ENCODE measurements around the gene PRSS58. TPM values are rescaled to one million over a fixed set of nuclear protein-coding genes. Genes with fewer than 3 reads are reported as not detected.

Gene PRSS58, protein sequence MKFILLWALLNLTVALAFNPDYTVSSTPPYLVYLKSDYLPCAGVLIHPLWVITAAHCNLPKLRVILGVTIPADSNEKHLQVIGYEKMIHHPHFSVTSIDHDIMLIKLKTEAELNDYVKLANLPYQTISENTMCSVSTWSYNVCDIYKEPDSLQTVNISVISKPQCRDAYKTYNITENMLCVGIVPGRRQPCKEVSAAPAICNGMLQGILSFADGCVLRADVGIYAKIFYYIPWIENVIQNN
- not detected for total RNA-seq

DNA sequence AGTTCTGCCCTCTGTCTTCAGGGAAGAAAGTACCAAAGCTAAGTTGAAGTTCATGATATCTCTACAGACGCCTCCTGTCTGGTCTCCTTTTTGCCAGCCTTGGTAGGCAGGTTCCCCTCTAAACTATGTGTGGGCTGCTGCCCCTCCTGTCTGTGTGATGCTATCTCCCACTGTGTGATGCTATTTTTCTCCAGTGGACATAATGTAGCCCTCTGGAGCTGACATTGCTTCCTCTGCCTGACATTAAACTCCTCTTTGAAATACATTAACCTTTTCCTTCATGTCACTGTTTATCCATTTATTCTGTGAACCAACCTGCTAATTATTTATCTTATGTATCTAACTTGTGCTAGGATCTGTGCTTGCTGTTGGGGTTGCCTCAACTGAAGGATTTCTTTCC is at the start of gene PRSS58:
Gene PRSS58, minus strand, starts transcription at position 101 of the 400 bp plus-strand sequence. CDS start 351 bp downstream, outside the sequence.
- DNase-seq (ENCODE audit: low spot score in 2 of 2), result no peak
- intact Hi-C loops (cut with DNase I; ENCODE audit: low total_unique reads), result no loop called here

DNA sequence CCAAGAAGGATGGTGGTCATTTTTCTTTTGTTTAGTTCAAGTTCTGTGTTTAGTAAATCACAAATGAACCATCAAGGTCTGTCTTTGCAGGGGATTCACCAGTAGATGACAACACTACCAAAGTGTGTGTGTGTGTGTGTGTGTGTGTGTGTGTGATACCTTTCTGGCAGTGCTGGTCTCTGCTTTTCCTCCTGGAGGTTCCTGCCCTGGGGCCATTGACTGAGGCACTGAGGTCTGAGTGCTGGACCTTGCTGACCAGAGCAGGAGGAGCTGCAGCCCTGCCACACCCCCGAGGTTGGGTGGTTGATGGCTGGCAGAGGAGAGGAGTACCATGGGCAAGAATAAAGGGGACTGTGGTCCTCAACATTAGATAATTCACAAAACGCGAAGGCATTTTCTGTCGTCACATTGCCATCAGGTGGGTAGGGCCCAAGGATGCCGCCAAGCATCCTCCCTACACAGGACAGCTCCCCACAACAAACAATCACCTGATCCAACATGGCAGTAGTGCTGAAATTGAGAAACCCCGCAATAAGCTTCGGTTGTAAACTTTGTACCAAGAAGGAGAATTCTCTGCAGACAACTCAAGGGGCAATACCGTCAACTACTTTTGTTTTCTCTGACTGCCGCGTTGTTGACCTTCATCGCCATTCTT is 49.5 kb upstream of the PRSS58 start:
- Histone ChIP-seq H3K27me3 (no peaks in the 10 kb centered on the region), H3K4me1 (no peaks in the 10 kb centered on the region), H3K4me3 (no peak overlapping the region), H3K36me3 (no peaks in the 10 kb centered on the region), H3K9me3 (no peaks in the 10 kb centered on the region), H3K27ac (no peak overlapping the region)
- no peak for DNase-seq (ENCODE audit: low spot score in 2 of 2)
- intact Hi-C loops (cut with DNase I; ENCODE audit: low total_unique reads), result no loop called here
- TF ChIP-seq POLR2AphosphoS5 (IDR thresholded peaks at IDR 0.05) (no peak), POLR2A (IDR thresholded peaks at IDR 0.05) (no peak)
- TF ChIP-seq, protein P1, sequence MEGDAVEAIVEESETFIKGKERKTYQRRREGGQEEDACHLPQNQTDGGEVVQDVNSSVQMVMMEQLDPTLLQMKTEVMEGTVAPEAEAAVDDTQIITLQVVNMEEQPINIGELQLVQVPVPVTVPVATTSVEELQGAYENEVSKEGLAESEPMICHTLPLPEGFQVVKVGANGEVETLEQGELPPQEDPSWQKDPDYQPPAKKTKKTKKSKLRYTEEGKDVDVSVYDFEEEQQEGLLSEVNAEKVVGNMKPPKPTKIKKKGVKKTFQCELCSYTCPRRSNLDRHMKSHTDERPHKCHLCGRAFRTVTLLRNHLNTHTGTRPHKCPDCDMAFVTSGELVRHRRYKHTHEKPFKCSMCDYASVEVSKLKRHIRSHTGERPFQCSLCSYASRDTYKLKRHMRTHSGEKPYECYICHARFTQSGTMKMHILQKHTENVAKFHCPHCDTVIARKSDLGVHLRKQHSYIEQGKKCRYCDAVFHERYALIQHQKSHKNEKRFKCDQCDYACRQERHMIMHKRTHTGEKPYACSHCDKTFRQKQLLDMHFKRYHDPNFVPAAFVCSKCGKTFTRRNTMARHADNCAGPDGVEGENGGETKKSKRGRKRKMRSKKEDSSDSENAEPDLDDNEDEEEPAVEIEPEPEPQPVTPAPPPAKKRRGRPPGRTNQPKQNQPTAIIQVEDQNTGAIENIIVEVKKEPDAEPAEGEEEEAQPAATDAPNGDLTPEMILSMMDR (IDR thresholded peaks at IDR 0.05), result no peak

More for the DNA sequence above, at the start of gene PRSS58:
- H3K27ac ChIP-seq, result no peak within 1 kb of the TSS
- H3K9me3 ChIP-seq, result peaks cover 0 to 15% of the 10 kb centered on the region in 2 donors
- H3K27me3 ChIP-seq, result no peaks in the 10 kb centered on the region
- no peaks in the 10 kb centered on the region for H3K36me3 ChIP-seq
- H3K4me3 ChIP-seq, result no peak within 1 kb of the TSS
- TF ChIP-seq POLR2AphosphoS5 (IDR thresholded peaks at IDR 0.05), result no peak
- no peak for TF ChIP-seq POLR2A (IDR thresholded peaks at IDR 0.05)
- TF ChIP-seq, protein P1 (IDR thresholded peaks at IDR 0.05), result no peak
- no peaks in the 10 kb centered on the region for H3K4me1 ChIP-seq

GRCh38 chr7:142303650-142304049 is 45.8 kb upstream of the PRSS58 start:
- Histone ChIP-seq H3K9me3 (no peaks in the 10 kb centered on the region), H3K27ac (no peak overlapping the region)
- intact Hi-C loops (cut with DNase I; ENCODE audit: low total_unique reads), result no loop called here

GRCh38 chr7:142301923-142302550 is 44.2 kb upstream of the PRSS58 start:
- TF ChIP-seq POLR2A (IDR thresholded peaks at IDR 0.05), result no peak
- no peak for TF ChIP-seq POLR2AphosphoS5 (IDR thresholded peaks at IDR 0.05)
- TF ChIP-seq, protein P1 (IDR thresholded peaks at IDR 0.05), result peak in 1 of 3 donors; percentile 11
- Histone ChIP-seq H3K36me3 (no peaks in the 10 kb centered on the region), H3K4me3 (no peak overlapping the region), H3K9me3 (no peaks in the 10 kb centered on the region), H3K27ac (no peak overlapping the region), H3K27me3 (peaks cover 0 to 8% of the 10 kb centered on the region in 2 donors), H3K4me1 (no peaks in the 10 kb centered on the region)
- intact Hi-C loops (cut with DNase I; ENCODE audit: low total_unique reads), result no loop called here
- no peak for DNase-seq (ENCODE audit: low spot score in 2 of 2)

More at GRCh38 chr7:142303650-142304049, 45.8 kb upstream of the PRSS58 start:
- TF ChIP-seq POLR2AphosphoS5 (IDR thresholded peaks at IDR 0.05) (no peak), POLR2A (IDR thresholded peaks at IDR 0.05) (no peak)
- TF ChIP-seq, protein P1 (IDR thresholded peaks at IDR 0.05), result no peak
- Histone ChIP-seq H3K4me1 (no peaks in the 10 kb centered on the region), H3K4me3 (no peak overlapping the region), H3K36me3 (no peaks in the 10 kb centered on the region), H3K27me3 (peaks cover 0 to 2% of the 10 kb centered on the region in 2 donors)
- no peak for DNase-seq (ENCODE audit: low spot score in 2 of 2)

DNA sequence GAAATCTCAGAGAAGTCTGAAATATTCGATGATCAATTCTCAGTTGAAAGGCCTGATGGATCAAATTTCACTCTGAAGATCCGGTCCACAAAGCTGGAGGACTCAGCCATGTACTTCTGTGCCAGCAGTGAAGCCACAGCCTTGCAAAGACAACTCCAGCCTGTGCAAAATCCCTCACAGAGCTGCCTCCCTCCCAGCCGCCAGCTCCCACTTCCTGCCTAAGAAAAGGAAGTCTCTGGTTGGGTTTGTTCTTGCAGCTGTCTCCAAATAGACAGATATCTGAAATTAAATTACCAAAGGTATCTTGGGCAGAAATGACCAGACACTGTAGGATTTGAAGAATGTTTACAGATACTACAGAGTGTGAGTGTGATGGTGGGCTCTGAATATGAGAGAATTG is 43.4 kb upstream of the PRSS58 start:
- intact Hi-C loops (cut with DNase I; ENCODE audit: low total_unique reads), result no loop called here
- Histone ChIP-seq H3K36me3 (no peaks in the 10 kb centered on the region), H3K4me1 (no peaks in the 10 kb centered on the region), H3K27me3 (peaks cover 0 to 9% of the 10 kb centered on the region in 2 donors), H3K27ac (no peak overlapping the region), H3K4me3 (no peak overlapping the region), H3K9me3 (no peaks in the 10 kb centered on the region)
- TF ChIP-seq POLR2A (IDR thresholded peaks at IDR 0.05) (no peak), POLR2AphosphoS5 (IDR thresholded peaks at IDR 0.05) (no peak)
- TF ChIP-seq, protein P1 (IDR thresholded peaks at IDR 0.05), result no peak
- no peak for DNase-seq (ENCODE audit: low spot score in 2 of 2)

Data from breast epithelium (tissue), 4 donors.